HG03575 (cell line): ENCODE measurements around the gene CHST13.

Experiments
- ATAC-seq: cut with Tn5 transposase; IDR thresholded peaks from one replicate; pipeline ENCODE4 v1.9.1; 2021; ENCODE audit not compliant: unreplicated experiment, insufficient number of reproducible peaks, low FRiP score; ENCODE audit errors: extremely low read depth

CHST13 gene

DNA sequence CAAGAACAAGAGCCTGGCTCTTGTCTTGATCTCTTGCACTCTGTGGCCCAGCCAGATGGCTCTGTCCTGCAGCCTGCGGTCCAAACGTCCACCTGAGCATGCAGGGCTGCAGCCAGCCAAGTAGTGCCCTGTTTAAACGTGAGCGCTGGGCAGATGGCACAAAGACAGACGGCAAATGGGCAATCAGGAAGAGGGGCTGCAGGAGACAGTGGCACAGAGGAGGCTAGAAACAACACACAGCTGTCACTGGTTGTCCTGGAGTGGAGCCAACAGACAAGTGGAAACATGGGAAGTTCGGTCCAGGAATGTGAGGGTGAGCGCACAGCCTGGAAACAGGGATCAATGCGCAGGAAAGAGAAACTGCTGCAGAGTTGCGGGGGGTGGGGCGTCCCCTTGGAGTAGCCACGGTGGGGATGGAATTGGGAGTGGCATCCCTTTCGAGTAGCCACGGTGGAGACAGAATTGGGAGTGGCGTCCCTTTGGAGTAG is 37.6 kb upstream of the CHST13 start:
- ATAC-seq: no peak

DNA sequence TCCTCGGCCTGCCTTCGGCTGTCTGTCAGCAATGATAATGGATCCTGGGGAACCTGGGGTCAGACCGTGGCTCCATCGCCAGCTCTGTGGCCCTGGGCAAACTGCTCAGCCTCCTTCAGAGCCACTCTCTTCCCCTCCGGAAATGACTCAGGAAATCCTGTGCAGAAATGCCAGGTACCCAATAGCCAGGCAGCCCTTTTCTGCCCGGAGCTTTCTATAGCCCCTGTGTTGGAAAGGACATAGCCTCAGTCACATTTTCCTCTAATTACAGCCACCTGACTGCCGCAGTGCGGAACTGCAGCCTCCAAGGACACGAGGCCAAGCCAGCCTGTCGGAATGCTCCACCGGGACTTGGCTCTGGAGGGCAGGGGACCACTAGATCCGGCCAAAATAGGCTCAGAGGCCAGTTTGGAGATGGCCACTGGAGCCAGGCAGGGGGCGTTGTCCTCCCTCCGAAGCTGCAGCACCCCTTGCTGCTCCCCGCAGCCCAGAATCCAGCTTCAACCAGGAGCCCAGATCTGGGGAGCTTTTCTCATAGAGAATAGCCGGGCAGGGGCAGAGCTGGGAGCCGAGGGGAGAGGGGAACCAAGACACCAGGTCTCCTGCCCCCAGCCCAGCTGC is 36.7 kb upstream of the CHST13 start:
- ATAC-seq: no peak

DNA sequence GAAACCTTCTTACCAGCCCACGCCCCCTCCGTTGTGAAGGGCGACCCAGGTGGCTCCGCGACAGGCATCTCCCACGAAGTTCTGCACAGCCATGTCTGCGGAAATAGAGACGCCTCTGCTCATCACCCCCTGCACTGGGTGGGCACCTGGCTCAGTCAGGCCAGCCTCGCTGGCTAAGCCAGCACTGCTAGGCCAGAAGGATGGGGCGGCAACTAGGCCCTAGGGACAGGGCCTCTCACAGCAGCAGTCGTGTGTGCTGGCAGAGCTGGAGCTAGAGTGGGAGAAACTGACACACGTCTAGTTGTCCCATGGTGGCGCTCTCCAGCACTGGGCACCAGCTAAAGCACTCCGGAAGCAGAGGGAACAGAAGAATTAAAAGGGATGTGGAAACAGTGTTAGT is 35.8 kb upstream of the CHST13 start:
- ATAC-seq: no peak

- no peak for ATAC-seq
Observed at GRCh38 chr3:126488886-126489569, 34.9 kb upstream of the CHST13 start.

DNA sequence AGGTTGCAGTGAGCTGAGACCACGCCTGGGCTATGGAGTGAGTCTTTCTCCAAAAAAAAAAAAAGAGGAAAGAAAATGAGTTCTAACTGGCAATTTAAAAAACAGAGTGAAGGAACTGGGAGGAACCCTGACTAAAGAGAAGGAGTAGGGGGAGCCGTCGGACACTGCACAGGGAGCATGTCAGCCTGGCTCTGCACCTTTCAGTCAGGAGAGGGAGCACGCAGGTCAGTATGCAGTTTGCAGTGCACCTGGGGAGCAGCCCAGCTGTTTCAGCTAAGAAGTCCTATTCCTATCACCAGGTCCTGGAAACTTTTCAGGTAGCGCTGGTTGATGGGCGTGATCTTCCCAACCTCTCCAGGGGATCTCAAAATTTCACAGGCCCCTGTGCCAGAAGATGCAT is 33.3 kb upstream of the CHST13 start:
- ATAC-seq: no peak

GRCh38 chr3:126491221-126492013 is 32.5 kb upstream of the CHST13 start:
- ATAC-seq: no peak

DNA sequence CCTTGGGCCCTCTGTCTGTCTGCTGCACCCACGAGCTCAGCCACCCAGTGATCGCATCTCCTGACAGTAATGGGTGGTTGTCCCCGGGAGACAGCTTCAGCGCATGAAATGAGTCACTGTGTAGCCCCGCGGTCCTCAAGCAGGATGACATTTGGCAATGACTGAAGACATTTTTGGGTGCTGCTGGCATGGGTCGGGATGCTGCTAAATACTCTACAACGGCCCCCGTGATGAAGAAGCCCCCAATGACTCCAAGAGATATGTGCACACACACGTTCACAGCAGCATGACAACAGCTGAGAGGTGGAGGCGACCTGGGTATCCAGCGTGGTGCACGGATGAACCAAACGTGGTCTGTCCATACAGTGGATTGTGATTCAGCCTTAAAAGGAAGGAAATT is 30.9 kb upstream of the CHST13 start:
- no peak for ATAC-seq

- no peak for ATAC-seq
Observed at GRCh38 chr3:126493739-126494138, 30.2 kb upstream of the CHST13 start.

- ATAC-seq: no peak
Observed at GRCh38 chr3:126494204-126494969, 29.6 kb upstream of the CHST13 start.

DNA sequence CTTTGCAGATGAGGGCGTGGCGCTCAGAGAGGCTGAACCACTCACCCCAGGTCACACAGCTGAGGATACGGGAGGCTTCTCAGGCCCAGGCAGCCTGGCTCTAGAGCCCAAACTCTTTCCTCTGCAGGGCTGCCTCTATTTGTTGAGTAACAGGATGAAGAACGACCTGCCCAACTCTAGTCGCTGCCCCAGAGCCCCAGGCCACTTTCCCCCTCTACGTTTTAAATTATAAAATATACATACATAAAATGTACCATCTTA is 29.1 kb upstream of the CHST13 start:
- no peak for ATAC-seq

GRCh38 chr3:126495786-126496185 is 28.2 kb upstream of the CHST13 start:
- no peak for ATAC-seq

GRCh38 chr3:126496894-126497850 is 26.8 kb upstream of the CHST13 start:
- ATAC-seq: no peak

- no peak for ATAC-seq
Observed at GRCh38 chr3:126497956-126498355, 26.0 kb upstream of the CHST13 start.

- ATAC-seq: no peak
Observed at GRCh38 chr3:126498461-126498860, 25.5 kb upstream of the CHST13 start.

DNA sequence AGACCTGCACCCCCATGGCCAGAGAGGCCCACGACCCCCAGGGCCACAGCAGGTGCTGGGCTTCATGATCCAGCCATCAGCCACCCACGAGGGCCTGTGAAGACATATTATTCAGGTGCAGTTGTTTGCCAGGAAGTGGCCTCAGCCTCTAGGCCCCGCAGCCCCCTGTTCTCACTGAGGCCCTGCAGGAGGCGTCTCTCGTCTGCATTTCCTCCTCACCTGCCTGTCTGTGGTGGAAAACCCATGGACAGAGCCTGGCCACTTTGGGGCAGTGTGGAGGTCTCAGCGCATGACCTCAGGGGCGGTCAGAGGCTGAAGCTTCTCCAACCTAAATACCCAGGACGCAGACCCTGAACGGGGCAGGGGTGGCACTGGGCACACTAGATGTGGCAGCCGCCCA is 25.0 kb upstream of the CHST13 start:
- ATAC-seq: no peak

- ATAC-seq: no peak
Observed at GRCh38 chr3:126499401-126499800, 24.6 kb upstream of the CHST13 start.

DNA sequence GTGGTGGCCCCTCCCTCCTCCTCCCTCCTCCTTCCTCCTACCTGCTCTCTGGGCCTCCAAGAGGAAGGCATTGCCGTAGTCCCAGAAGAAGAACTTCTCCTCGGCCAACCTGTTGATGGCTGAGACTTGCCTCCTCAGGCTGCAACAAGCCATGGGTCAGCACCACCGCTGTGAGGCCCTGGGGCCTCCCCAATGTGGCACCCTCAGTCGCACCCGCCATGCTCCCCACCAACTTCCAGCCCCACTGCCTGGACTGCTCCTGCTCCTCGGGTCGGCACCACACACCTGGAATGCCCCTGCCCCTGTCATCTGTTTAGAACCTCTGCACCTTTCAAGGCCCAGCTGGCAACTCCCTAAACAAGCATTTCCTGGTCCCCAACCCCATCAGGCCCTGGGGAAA is 23.9 kb upstream of the CHST13 start:
- no peak for ATAC-seq

GRCh38 chr3:126501054-126501453 is 22.9 kb upstream of the CHST13 start:
- ATAC-seq: no peak

DNA sequence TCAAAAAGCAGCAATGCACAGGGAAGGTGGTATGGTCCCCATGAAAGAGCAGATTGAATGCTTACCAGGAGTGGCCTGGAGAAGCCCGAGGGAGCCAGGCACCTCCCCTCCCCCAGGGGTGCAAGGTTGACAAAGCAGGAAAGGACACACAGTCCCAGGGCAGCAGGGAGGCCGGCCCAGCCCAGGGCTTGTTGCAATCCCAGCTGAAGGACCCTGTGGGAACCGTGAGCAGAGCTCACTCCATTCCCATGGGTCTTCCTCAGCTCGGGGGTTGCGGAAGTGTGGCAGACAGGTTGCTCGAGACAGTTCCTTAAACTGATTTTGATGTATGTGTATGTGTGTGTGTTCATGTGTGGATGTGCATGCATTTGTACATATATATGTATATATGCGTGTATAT is 22.2 kb upstream of the CHST13 start:
- ATAC-seq: no peak
